RCC 7860 (cell line): ENCODE measurements around the gene DNAH1.

ENCODE experiments used
- DNase-seq: peaks from one replicate; pipeline ENCODE4 v3.0.0-alpha.2; 2015; ENCODE audit warnings: low spot score
- FAIRE-seq: peaks from 2 replicates; lab custom pipeline; 2012; peaks lifted over from hg19 to GRCh38; lab: Jason Lieb, UNC

DNAH1 gene

GRCh38 chr3:52442409-52443267 lies 126.5 kb downstream of the DNAH1 start:
- FAIRE-seq (no peak), DNase-seq (no peak)

- DNase-seq (no peak), FAIRE-seq (no peak)
Measured at GRCh38 chr3:52443268-52443610, 127.1 kb downstream of the DNAH1 start.

GRCh38 chr3:52443791-52444687 lies 127.9 kb downstream of the DNAH1 start:
- FAIRE-seq (no peak), DNase-seq (no peak)

- FAIRE-seq = no peak
- DNase-seq = peak; percentile 37
Measured at GRCh38 chr3:52444860-52445793, 129.0 kb downstream of the DNAH1 start, which contains the start of gene SEMA3G. Gene SEMA3G (minus strand): TSS chr3:52445103. CDS start chr3:52445027, 76 bp downstream.

GRCh38 chr3:52446042-52446441 lies 129.9 kb downstream of the DNAH1 start:
- DNase-seq (no peak), FAIRE-seq (no peak)

DNA sequence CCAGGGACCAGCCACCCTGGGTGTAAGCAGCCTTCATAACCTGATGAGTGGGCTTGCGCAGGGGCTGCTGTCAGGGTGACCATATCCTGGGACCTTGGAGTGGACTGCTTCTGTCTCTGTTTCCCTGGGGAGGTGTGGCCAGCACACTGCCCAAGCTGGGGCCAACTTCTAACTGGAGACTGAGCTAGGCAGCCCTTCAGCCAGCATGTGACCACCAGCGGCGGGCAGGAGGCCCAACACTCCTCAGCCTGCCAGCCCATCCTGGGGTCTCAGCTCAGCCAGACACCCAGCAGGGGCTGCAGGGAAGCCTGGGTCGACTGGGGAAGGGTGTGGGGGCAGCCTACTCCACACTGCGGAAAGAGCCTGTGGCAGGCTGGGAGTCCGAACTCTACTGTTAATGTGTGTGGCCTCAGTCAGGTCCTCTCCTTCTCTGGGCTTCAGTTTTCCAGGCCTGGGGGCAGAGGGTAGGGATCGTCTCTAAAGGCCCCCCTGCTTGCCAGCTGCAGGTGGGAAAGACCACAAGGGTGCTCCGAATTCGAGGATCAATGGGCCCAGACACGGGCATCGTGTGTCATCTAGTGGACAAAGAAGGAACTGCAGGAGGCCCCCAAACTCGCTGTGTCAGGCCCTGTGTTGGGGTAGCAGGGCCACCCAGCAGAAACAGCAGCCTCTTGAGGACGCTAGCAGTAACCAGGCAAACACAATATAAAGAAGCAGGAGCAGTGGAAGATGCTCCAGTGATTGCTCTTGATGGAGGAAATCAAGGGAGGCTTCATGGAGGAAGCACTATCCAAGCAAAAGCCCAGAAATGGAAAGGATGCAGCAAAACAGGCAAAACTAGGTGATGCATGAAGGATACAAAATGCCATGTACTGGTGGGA lies 130.8 kb downstream of the DNAH1 start:
- DNase-seq = peak; percentile 30
- FAIRE-seq = no peak

DNA sequence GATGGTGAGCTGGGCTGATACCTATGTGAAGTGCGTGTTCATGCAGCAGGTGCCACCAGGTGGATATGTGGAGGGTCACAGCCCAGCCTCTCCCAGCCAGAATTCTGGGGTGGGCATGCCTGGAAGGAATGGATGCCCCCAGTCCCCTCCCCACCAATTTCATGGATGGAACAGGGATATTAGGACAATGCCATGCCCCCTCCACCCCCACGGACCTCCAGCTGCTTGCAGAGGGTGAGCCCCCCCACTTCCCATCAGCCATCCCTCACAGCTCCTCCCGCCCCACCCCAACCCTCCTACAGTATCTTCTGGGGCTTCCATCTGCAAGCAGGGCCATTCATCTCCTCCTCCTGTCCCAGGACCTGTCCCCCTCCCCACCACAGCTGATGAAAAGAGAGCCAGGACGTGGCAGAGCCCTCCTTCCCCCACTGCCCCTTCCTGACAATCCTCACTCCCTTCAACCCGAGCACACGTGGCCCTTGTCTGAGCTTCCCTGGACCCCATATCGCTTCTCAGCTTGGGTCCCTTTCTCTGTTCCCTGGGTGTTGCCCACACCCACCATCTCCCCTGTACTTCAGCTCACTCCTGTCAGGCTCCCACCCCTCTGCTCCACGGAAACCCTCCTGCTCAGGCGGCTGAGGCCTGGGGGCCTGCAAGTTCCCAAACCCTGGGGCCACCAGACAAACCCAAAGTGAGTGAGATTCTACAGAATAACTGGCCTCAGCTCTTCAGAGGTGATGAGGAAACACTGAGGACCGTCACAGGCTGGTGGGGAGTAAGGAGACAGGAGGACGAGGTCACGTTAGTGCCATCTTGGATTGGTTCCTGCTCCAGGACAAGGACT lies 131.6 kb downstream of the DNAH1 start:
- FAIRE-seq (no peak), DNase-seq (no peak)
